OCI-LY3 (cell line): Measurements from ENCODE around the gene RGS9.

Experiments used
- EZH2phosphoT487 ChIP-seq: fragments of 200-600 bp; shearing (Covaris generic); IDR thresholded peaks from 2 replicates; pipeline ENCODE4 v1.6.1; 2018; ENCODE audit warnings: antibody characterized with exemption, mixed run types, low read depth
- TF ChIP-seq, protein P1 (sequence below): fragments of 200-600, 300-600 bp; sonication (generic); IDR thresholded peaks from 2 replicates; pipeline ENCODE4 v1.5.1; 2014; ENCODE audit warnings: antibody characterized with exemption, low read length, low read depth

DNA sequence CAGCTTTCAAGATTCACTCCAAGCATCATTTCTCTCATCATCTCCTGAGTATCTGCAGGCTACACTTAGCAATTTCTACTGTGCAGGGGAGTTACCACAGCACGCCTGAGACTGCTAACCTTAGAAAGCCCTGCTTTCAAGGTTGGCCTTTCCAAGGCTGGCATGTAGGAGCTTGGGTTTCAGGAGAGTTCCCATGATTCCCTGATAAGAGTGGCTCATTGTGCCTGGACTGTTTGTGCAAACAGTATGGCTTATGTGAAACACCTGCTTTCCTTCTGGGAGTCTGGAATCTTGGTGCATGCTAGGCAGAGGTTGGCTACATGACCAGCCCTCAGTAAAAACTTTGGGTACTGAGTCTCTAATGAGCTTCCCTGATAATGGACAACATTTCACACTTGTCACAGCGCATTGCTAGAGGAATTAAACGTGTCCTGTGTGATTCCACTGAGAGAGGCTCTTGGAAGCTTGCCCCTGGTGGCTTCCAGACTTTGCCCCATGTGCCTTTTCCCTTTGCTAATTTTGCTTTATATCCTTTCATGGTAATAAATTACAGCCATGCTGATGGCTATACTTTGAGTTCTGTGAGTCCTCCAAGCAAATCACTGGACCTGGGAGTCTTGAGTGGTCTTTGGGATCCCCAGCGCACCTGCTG lies 19.7 kb upstream of the RGS9 start:
- TF ChIP-seq, protein P1, sequence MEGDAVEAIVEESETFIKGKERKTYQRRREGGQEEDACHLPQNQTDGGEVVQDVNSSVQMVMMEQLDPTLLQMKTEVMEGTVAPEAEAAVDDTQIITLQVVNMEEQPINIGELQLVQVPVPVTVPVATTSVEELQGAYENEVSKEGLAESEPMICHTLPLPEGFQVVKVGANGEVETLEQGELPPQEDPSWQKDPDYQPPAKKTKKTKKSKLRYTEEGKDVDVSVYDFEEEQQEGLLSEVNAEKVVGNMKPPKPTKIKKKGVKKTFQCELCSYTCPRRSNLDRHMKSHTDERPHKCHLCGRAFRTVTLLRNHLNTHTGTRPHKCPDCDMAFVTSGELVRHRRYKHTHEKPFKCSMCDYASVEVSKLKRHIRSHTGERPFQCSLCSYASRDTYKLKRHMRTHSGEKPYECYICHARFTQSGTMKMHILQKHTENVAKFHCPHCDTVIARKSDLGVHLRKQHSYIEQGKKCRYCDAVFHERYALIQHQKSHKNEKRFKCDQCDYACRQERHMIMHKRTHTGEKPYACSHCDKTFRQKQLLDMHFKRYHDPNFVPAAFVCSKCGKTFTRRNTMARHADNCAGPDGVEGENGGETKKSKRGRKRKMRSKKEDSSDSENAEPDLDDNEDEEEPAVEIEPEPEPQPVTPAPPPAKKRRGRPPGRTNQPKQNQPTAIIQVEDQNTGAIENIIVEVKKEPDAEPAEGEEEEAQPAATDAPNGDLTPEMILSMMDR = no peak
- TF ChIP-seq EZH2phosphoT487 = no peak
